Activated T-cell treated with anti-CD3 and anti-CD28 coated beads, Interleukin-2, amount 50 U/mL, for 48 hours (primary cell): ENCODE results near the gene ACADL.
"Not testable (repeated sequence)": the region's sequence is repeated elsewhere in the genome, so short reads cannot be mapped to it uniquely, and the experiment has no call there.

ENCODE experiments used
- DNase-seq, 2 experiments: peaks; one replicate each; pipeline ENCODE4 v3.0.0-alpha.2; 2020

The ACADL gene

GRCh38 chr2:210199854-210200253 lies 25.4 kb downstream of the ACADL start:
- DNase-seq, result no peak

- no peak for DNase-seq
These were observed 26.0 kb downstream of the ACADL start for GRCh38 chr2:210199186-210199765.

- DNase-seq, result no peak
These were observed 26.9 kb downstream of the ACADL start for GRCh38 chr2:210198326-210198725.

GRCh38 chr2:210197720-210198119 lies 27.5 kb downstream of the ACADL start:
- DNase-seq, result no peak

GRCh38 chr2:210195101-210195852 lies 30.0 kb downstream of the ACADL start:
- no peak for DNase-seq

- no peak for DNase-seq
These were observed 34.9 kb downstream of the ACADL start for GRCh38 chr2:210190345-210190744.

- DNase-seq, result no peak
These were observed 35.7 kb downstream of the ACADL start for GRCh38 chr2:210189452-210190138.

- DNase-seq, result no peak
These were observed 36.5 kb downstream of the ACADL start for GRCh38 chr2:210188755-210189154.

GRCh38 chr2:210188190-210188589 lies 37.1 kb downstream of the ACADL start:
- DNase-seq, result no peak

- DNase-seq, result not testable (repeated sequence)
These were observed 41.3 kb downstream of the ACADL start for GRCh38 chr2:210183936-210184335.

- DNase-seq, result peak in 1 of 2 experiments; percentile 26
These were observed 43.6 kb downstream of the ACADL start for GRCh38 chr2:210181606-210182088.

GRCh38 chr2:210181033-210181605 lies 44.1 kb downstream of the ACADL start:
- DNase-seq, result not testable (repeated sequence)

- DNase-seq, result no peak
These were observed 44.8 kb downstream of the ACADL start for GRCh38 chr2:210180477-210180876.

GRCh38 chr2:210179351-210179990 lies 45.8 kb downstream of the ACADL start:
- DNase-seq, result no peak

GRCh38 chr2:210177769-210178168 lies 47.5 kb downstream of the ACADL start:
- DNase-seq, result no peak

- not testable (repeated sequence) for DNase-seq
These were observed 48.1 kb downstream of the ACADL start for GRCh38 chr2:210177115-210177514.

- DNase-seq, result no peak
These were observed 51.2 kb downstream of the ACADL start for GRCh38 chr2:210174086-210174485.

- DNase-seq, result no peak
These were observed 53.0 kb downstream of the ACADL start for GRCh38 chr2:210172219-210172575.

- peak; percentile 97 to 98 for DNase-seq
These were observed 53.7 kb downstream of the ACADL start, which contains the start of gene KANSL1L for GRCh38 chr2:210171309-210172218. Gene KANSL1L (minus strand): TSS chr2:210171409. CDS start chr2:210154582, 16,827 bp downstream.

- peak; percentile 96 to 98 for DNase-seq
These were observed 54.6 kb downstream of the ACADL start for GRCh38 chr2:210170446-210171303.

GRCh38 chr2:210170196-210170445 lies 55.1 kb downstream of the ACADL start:
- no peak for DNase-seq
